IMR-90 (cell line): ENCODE data around the gene SASH3. TPM values are rescaled to one million over a fixed set of nuclear protein-coding genes. Genes with fewer than 3 reads are reported as not detected.

Source experiments
- ATAC-seq: fragments of 200-7000 bp; cut with Tn5 transposase; 2 replicates; pipeline ENCODE4 v1.9.1; 2020; ENCODE audit warnings: low read depth, mild to moderate bottlenecking, moderate library complexity
- BruUV-seq: library from RNA; stranded (reverse); fragments of 400-500 nt; replicated peaks from 2 replicates; lab custom pipeline; 2021; lab: Mats Ljungman, UMichigan
- CTCF ChIA-PET: fragments of 300-600 bp; formaldehyde crosslinking; extraction: SDS; loops from one replicate; lab custom pipeline; 2021; ENCODE audit warnings: antibody characterized with exemption; lab: Yijun Ruan, JAX
- POLR2A ChIA-PET: fragments of 300-600 bp; sonication (Branson Sonifier 250); formaldehyde crosslinking; loops from one replicate; lab custom pipeline; 2022; ENCODE audit warnings: antibody characterized with exemption; ENCODE audit not compliant: unreplicated experiment; lab: Charles Lee
- DNase-seq: peaks from one replicate; pipeline ENCODE4 v3.0.0; 2013
- H2AFZ ChIP-seq: replicated peaks from 2 replicates; pipeline ENCODE3; 2013; ENCODE audit warnings: low read length, mild to moderate bottlenecking; ENCODE audit not compliant: poor library complexity
- H2AK5ac ChIP-seq: 2 replicates; pipeline ENCODE4 v1.6.1; 2013; ENCODE audit warnings: low read depth, low read length, inconsistent platforms
- H2AK9ac ChIP-seq: replicated peaks from 2 replicates; pipeline ENCODE3; 2013; ENCODE audit warnings: mild to moderate bottlenecking, low read depth, low read length, moderate library complexity; ENCODE audit not compliant: poor library complexity
- H2BK120ac ChIP-seq: 2 replicates; pipeline ENCODE4 v1.6.1; 2013; ENCODE audit warnings: low read depth, low read length, inconsistent platforms
- H2BK15ac ChIP-seq: 3 replicates; pipeline ENCODE4 v1.6.1; 2013; ENCODE audit warnings: low read depth, low read length, inconsistent platforms
- H2BK20ac ChIP-seq: 2 replicates; pipeline ENCODE4 v1.6.1; 2013; ENCODE audit warnings: low read depth, mild to moderate bottlenecking, inconsistent platforms, low read length, moderate library complexity
- H2BK5ac ChIP-seq: 2 replicates; pipeline ENCODE4 v1.6.1; 2013; ENCODE audit warnings: mild to moderate bottlenecking, low read depth, low read length, inconsistent platforms; ENCODE audit not compliant: poor library complexity, severe bottlenecking
- H3K14ac ChIP-seq: replicated peaks from 2 replicates; pipeline ENCODE4 v1.6.1; 2013; ENCODE audit warnings: low read depth, low read length, inconsistent platforms
- H3K18ac ChIP-seq: 2 replicates; pipeline ENCODE4 v1.6.1; 2013; ENCODE audit warnings: low read depth, low read length, control low read depth
- H3K23ac ChIP-seq: 2 replicates; pipeline ENCODE4 v1.6.1; 2013; ENCODE audit warnings: low read depth, low read length, inconsistent platforms
- H3K27ac ChIP-seq: 2 replicates; pipeline ENCODE4 v1.5.1; 2013; ENCODE audit warnings: mild to moderate bottlenecking, control low read depth, low read length; ENCODE audit not compliant: insufficient read depth
- H3K27me3 ChIP-seq: 2 replicates; pipeline ENCODE4 v1.6.1; 2013; ENCODE audit warnings: low read length; ENCODE audit not compliant: control insufficient read depth, insufficient read depth
- H3K36me3 ChIP-seq: 2 replicates; pipeline ENCODE4 v1.6.1; 2013; ENCODE audit warnings: low read length, mixed read lengths; ENCODE audit not compliant: control insufficient read depth, insufficient read depth
- H3K4ac ChIP-seq: 2 replicates; pipeline ENCODE4 v1.6.1; 2013; ENCODE audit warnings: low read depth, low read length, inconsistent platforms
- H3K4me1 ChIP-seq: 2 replicates; pipeline ENCODE4 v1.6.1; 2013; ENCODE audit warnings: low read length, mixed read lengths; ENCODE audit not compliant: control insufficient read depth, insufficient read depth
- H3K4me2 ChIP-seq: 2 replicates; pipeline ENCODE4 v1.6.1; 2013; ENCODE audit warnings: low read depth, mild to moderate bottlenecking, control low read depth, low read length, moderate library complexity
- H3K4me3 ChIP-seq: 2 replicates; pipeline ENCODE4 v1.5.1; 2013; ENCODE audit warnings: low read depth, mild to moderate bottlenecking, control low read depth, low read length, moderate library complexity; ENCODE audit not compliant: insufficient read depth
- H3K56ac ChIP-seq: 2 replicates; pipeline ENCODE4 v1.6.1; 2013; ENCODE audit warnings: low read length, inconsistent platforms; ENCODE audit not compliant: insufficient read depth; ENCODE audit errors: extremely low read depth
- H3K79me1 ChIP-seq, 2 experiments: 2 replicates each; pipeline ENCODE4 v1.6.1; 2013; ENCODE audit warnings: low read length in 2 of 2, inconsistent platforms in 1 of 2, low read depth in 1 of 2
- H3K9ac ChIP-seq: 2 replicates; pipeline ENCODE4 v1.6.1; 2013; ENCODE audit warnings: low read depth, low read length, control low read depth
- H3K9me1 ChIP-seq: 2 replicates; pipeline ENCODE4 v1.6.1; 2013; ENCODE audit warnings: low read length, inconsistent platforms; ENCODE audit not compliant: insufficient read depth
- H3K9me3 ChIP-seq: 2 replicates; pipeline ENCODE4 v1.6.1; 2013; ENCODE audit warnings: low read length; ENCODE audit not compliant: control insufficient read depth, insufficient read depth
- H4K20me1 ChIP-seq: 2 replicates; pipeline ENCODE4 v1.6.1; 2013; ENCODE audit warnings: low read length, inconsistent platforms; ENCODE audit not compliant: insufficient read depth
- H4K5ac ChIP-seq: 2 replicates; pipeline ENCODE4 v1.6.1; 2013; ENCODE audit warnings: mild to moderate bottlenecking, low read depth, low read length, control low read depth
- H4K8ac ChIP-seq, 2 experiments: 2 replicates each; pipeline ENCODE4 v1.6.1; 2013; ENCODE audit warnings: low read depth in 2 of 2, low read length in 2 of 2, control low read depth in 1 of 2, inconsistent platforms in 1 of 2
- H4K91ac ChIP-seq: 2 replicates; pipeline ENCODE4 v1.6.1; 2013; ENCODE audit warnings: low read depth, low read length, inconsistent platforms; ENCODE audit not compliant: insufficient read depth
- CEBPB ChIP-seq: IDR thresholded peaks from 2 replicates; pipeline ENCODE4 v1.6.1; 2012; ENCODE audit warnings: low read depth, low read length, improper control_type of control experiment
- CHD1 ChIP-seq: IDR thresholded peaks from 2 replicates; pipeline ENCODE4 v1.6.1; 2012; ENCODE audit warnings: low read depth, low read length, improper control_type of control experiment
- FOS ChIP-seq: fragments of 150-350 bp; IDR thresholded peaks from 2 replicates; pipeline ENCODE4 v1.6.1; 2016; ENCODE audit warnings: low read depth, low read length
- MAFK ChIP-seq: IDR thresholded peaks from 2 replicates; pipeline ENCODE4 v1.6.1; 2012; ENCODE audit warnings: low read depth, low read length, improper control_type of control experiment
- NFE2L2 ChIP-seq: fragments of 150-350 bp; IDR thresholded peaks from 2 replicates; pipeline ENCODE4 v1.6.1; 2016; ENCODE audit warnings: low read depth, mild to moderate bottlenecking, low read length
- POLR2A ChIP-seq: IDR thresholded peaks from 2 replicates; pipeline ENCODE4 v1.6.1; 2012; ENCODE audit warnings: mild to moderate bottlenecking, low read depth, low read length
- RAD21 ChIP-seq: IDR thresholded peaks from 2 replicates; pipeline ENCODE4 v1.6.1; 2012; ENCODE audit warnings: low read length, improper control_type of control experiment
- RCOR1 ChIP-seq: IDR thresholded peaks from 2 replicates; pipeline ENCODE4 v1.6.1; 2012; ENCODE audit warnings: mild to moderate bottlenecking, low read length, improper control_type of control experiment; ENCODE audit not compliant: insufficient replicate concordance
- RFX5 ChIP-seq: IDR thresholded peaks from 2 replicates; pipeline ENCODE4 v1.8.0; 2012; ENCODE audit warnings: low read depth, mild to moderate bottlenecking, low read length, moderate library complexity
- SMC3 ChIP-seq: fragments of 150-350 bp; IDR thresholded peaks from 2 replicates; pipeline ENCODE4 v1.6.1; 2016; ENCODE audit warnings: low read depth, mild to moderate bottlenecking, antibody characterized with exemption, low read length, moderate library complexity
- USF2 ChIP-seq: fragments of 150-350 bp; IDR thresholded peaks from 2 replicates; pipeline ENCODE4 v1.6.1; 2017; ENCODE audit warnings: mild to moderate bottlenecking, antibody characterized with exemption, low read length, low read depth
- WGBS, 2 experiments: methylation state at CpG; one replicate each; pipeline versions ENCODE4 v1.1.5 to v1.1.7; 2013; ENCODE audit warnings: missing lambda C conversion rate in 2 of 2; ENCODE audit not compliant: insufficient read length in 1 of 2; ENCODE audit errors: extremely low coverage in 2 of 2; 5-methylcytosine and 5-hydroxymethylcytosine counted together
- dilution Hi-C: fragments of 300-500 bp; cut with HindIII; formaldehyde crosslinking; loops from one replicate; pipeline ENCODE4 v1.14.3; 2018; ENCODE audit warnings: low sequenced_read_pairs; ENCODE audit not compliant: unreplicated experiment
- in situ Hi-C: fragments of 300-500 bp; cut with MboI; formaldehyde crosslinking; loops from 3 replicates; pipeline ENCODE4 v1.14.3; 2019; ENCODE audit warnings: low sequenced_read_pairs, inconsistent platforms, mixed read lengths
- intact Hi-C: fragments of 100-400 bp; cut with micrococcal nuclease; formaldehyde crosslinking; loops from 2 replicates; pipeline ENCODE4 v1.10.0; 2022
- polyA plus RNA-seq, 3 experiments: library from polyadenylated mRNA; depleted of rRNA; stranded (reverse); fragments of >200 nt; gene quantifications; 2 replicates each; pipeline ENCODE4 v1.2.3, GENCODE V29; 2012; ENCODE audit warnings: low replicate concordance in 1 of 3
- total RNA-seq: library from RNA; depleted of rRNA; stranded (reverse); fragments of >200 nt; gene quantifications from 2 replicates; pipeline ENCODE4 v1.2.3, GENCODE V29; 2012
- TF ChIP-seq, protein P1 (sequence below): conservative IDR thresholded peaks from 2 replicates; pipeline ENCODE4 v1.5.1; 2012; ENCODE audit warnings: mild to moderate bottlenecking, low read depth, low read length, improper control_type of control experiment
- TF ChIP-seq, protein P2 (sequence below): fragments of 150-350 bp; IDR thresholded peaks from 2 replicates; pipeline ENCODE4 v1.6.1; 2016; ENCODE audit warnings: low read depth, mild to moderate bottlenecking, low read length, moderate library complexity, borderline replicate concordance

The SASH3 gene
- total and polyA plus RNA-seq, 2 of the 4 experiments (the other 2 are of a cell fraction), result not detected

GRCh38 chrX:129769467-129770154, 10.1 kb upstream of the SASH3 start:
- Histone ChIP-seq H3K23ac (no peak overlapping the region), H2AFZ (no peak overlapping the region), H2BK120ac (no peak overlapping the region), H2BK5ac (no peak overlapping the region), H3K27me3 (peaks cover 10% of the 10 kb centered on the region), H2BK20ac (no peak overlapping the region), H3K9me1 (no peaks in the 10 kb centered on the region), H3K9me3 (no peaks in the 10 kb centered on the region), H3K4ac (no peak overlapping the region), H3K79me1 (no peaks in the 10 kb centered on the region), H3K14ac (no peak overlapping the region), H3K4me3 (no peak overlapping the region), H2AK9ac (no peak overlapping the region), H2AK5ac (no peak overlapping the region), H3K9ac (no peak overlapping the region), H4K20me1 (no peaks in the 10 kb centered on the region), H3K56ac (no peak overlapping the region), H4K91ac (no peak overlapping the region), H3K18ac (no peak overlapping the region), H4K8ac (no peak overlapping the region), H3K36me3 (no peaks in the 10 kb centered on the region), H2BK15ac (no peak overlapping the region), H3K4me2 (no peak overlapping the region), H3K27ac (no peak overlapping the region), H4K5ac (no peak overlapping the region), H3K4me1 (no peaks in the 10 kb centered on the region)
- BruUV-seq, result no TSS peak
- CTCF ChIA-PET, result no interaction called here
- dilution Hi-C loops, result no loop called here
- POLR2A ChIA-PET, result no interaction called here
- 94% methylated on average over 3 of the region's 9 CpGs; no CpG with 5 or more reads in 1 of the 2 experiments for WGBS, 2 experiments
- DNase-seq (no peak), ATAC-seq (no peak)
- TF ChIP-seq CEBPB (no peak), FOS (no peak), RCOR1 (no peak), USF2 (no peak), RAD21 (no peak), NFE2L2 (no peak), MAFK (no peak), CHD1 (no peak), RFX5 (no peak), SMC3 (no peak), POLR2A (no peak)
- TF ChIP-seq, protein P1, sequence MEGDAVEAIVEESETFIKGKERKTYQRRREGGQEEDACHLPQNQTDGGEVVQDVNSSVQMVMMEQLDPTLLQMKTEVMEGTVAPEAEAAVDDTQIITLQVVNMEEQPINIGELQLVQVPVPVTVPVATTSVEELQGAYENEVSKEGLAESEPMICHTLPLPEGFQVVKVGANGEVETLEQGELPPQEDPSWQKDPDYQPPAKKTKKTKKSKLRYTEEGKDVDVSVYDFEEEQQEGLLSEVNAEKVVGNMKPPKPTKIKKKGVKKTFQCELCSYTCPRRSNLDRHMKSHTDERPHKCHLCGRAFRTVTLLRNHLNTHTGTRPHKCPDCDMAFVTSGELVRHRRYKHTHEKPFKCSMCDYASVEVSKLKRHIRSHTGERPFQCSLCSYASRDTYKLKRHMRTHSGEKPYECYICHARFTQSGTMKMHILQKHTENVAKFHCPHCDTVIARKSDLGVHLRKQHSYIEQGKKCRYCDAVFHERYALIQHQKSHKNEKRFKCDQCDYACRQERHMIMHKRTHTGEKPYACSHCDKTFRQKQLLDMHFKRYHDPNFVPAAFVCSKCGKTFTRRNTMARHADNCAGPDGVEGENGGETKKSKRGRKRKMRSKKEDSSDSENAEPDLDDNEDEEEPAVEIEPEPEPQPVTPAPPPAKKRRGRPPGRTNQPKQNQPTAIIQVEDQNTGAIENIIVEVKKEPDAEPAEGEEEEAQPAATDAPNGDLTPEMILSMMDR, result no peak
- TF ChIP-seq, protein P2, sequence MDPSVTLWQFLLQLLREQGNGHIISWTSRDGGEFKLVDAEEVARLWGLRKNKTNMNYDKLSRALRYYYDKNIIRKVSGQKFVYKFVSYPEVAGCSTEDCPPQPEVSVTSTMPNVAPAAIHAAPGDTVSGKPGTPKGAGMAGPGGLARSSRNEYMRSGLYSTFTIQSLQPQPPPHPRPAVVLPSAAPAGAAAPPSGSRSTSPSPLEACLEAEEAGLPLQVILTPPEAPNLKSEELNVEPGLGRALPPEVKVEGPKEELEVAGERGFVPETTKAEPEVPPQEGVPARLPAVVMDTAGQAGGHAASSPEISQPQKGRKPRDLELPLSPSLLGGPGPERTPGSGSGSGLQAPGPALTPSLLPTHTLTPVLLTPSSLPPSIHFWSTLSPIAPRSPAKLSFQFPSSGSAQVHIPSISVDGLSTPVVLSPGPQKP, result no peak
- in situ Hi-C loops, result no loop called here
- intact Hi-C loops, result no loop called here
